Cerebellar nuclear complex (tissue), 1 donor: ENCODE results near the gene CAMK2G.
"Not testable (repeated sequence)": the region's sequence is repeated elsewhere in the genome, so short reads cannot be mapped to it uniquely, and the experiment has no call there.

Experiments
- DNase-seq, 2 experiments: peaks; one replicate each; lab custom pipeline; 2025; lab: John Stamatoyannopoulos, UW

CAMK2G gene

GRCh38 chr10:73902351-73902750 is 28.0 kb upstream of the CAMK2G start:
- DNase-seq = no peak

GRCh38 chr10:73901261-73901660 is 26.9 kb upstream of the CAMK2G start:
- no peak for DNase-seq

GRCh38 chr10:73900064-73900463 is 25.7 kb upstream of the CAMK2G start:
- DNase-seq = no peak

GRCh38 chr10:73899423-73899822 is 25.1 kb upstream of the CAMK2G start:
- no peak for DNase-seq

GRCh38 chr10:73898730-73899410 is 24.5 kb upstream of the CAMK2G start:
- DNase-seq = no peak

- no peak for DNase-seq
Observed at GRCh38 chr10:73897693-73898092, 23.3 kb upstream of the CAMK2G start.

GRCh38 chr10:73895381-73895780 is 21.0 kb upstream of the CAMK2G start:
- DNase-seq = not testable (repeated sequence)

GRCh38 chr10:73894245-73894971 is 20.1 kb upstream of the CAMK2G start:
- no peak for DNase-seq

- DNase-seq = no peak
Observed at GRCh38 chr10:73893426-73893825, 19.1 kb upstream of the CAMK2G start.

GRCh38 chr10:73892310-73893030 is 18.1 kb upstream of the CAMK2G start:
- DNase-seq = no peak

- no peak for DNase-seq
Observed at GRCh38 chr10:73891540-73891939, 17.2 kb upstream of the CAMK2G start.

- not testable (repeated sequence) for DNase-seq
Observed at GRCh38 chr10:73890830-73891229, 16.5 kb upstream of the CAMK2G start.

- DNase-seq = no peak
Observed at GRCh38 chr10:73890261-73890660, 15.9 kb upstream of the CAMK2G start.

GRCh38 chr10:73889416-73889815 is 15.1 kb upstream of the CAMK2G start:
- DNase-seq = not testable (repeated sequence)

GRCh38 chr10:73889014-73889413 is 14.7 kb upstream of the CAMK2G start:
- DNase-seq = no peak

GRCh38 chr10:73888514-73888913 is 14.2 kb upstream of the CAMK2G start:
- no peak for DNase-seq

GRCh38 chr10:73887294-73888039 is 13.1 kb upstream of the CAMK2G start:
- DNase-seq = peak in 1 of 2 experiments; percentile 67

GRCh38 chr10:73886661-73887293 is 12.4 kb upstream of the CAMK2G start:
- DNase-seq = no peak

GRCh38 chr10:73886085-73886529 is 11.8 kb upstream of the CAMK2G start:
- peak in 1 of 2 experiments; percentile 53 for DNase-seq

GRCh38 chr10:73884017-73884416 is 9.7 kb upstream of the CAMK2G start:
- no peak for DNase-seq

GRCh38 chr10:73881221-73881919 is 7.0 kb upstream of the CAMK2G start:
- no peak for DNase-seq
